ENCODE results near the gene GP1BA. TPM values are rescaled to one million over a fixed set of nuclear protein-coding genes. Genes with fewer than 3 reads are reported as not detected.
A peak's percentile ranks its signal among the peaks of the same experiment; 100 is the strongest.

The GP1BA gene
- total RNA-seq, 6 experiments from 2014 or later = 0.13 to 0.20 (median 0.15) TPM; not detected in 3

DNA sequence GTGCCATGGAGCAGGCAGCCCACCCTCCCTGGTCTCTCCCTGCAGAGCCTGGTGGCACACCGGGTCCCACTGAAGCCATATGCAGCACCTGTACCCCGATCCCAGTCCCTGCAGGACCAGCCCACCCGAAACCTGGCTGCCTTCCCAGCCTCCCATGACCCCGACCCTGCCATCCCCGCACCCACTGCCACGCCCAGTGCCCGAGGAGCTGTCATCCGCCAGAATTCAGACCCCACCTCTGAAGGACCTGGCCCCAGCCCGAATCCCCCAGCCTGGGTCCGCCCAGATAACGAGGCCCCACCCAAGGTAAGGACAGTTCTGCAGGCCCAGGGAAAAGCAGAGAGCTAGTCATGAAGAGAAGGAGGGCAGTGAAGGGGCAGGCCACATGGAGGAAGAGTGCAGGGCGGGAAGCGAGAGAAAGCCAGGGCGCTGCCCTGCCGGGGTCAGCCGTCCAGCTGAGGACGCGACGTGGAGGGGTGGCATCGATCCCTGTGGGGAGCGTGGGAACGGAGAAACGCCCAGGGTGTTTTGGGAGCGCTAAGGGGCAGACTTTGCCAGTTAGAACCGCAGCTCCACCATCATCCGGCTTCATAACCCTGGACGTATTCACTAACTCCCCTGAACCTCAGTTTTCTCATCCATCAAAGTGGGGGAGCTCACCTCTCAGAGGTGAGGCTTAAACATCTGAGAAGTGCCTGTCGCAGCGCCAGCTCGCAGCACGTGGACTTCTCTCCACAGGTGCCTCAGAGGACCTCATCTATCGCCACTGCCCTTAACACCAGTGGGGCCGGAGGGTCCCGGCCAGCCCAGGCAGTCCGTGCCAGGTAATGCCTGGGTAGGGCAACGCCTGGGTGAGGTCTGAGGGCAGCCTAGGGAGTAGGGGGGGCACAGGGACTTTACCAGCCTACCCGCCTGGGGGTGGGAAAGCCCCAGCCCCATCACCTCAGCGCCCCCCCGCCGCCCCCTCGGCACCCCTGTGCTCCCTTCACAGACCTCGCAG is 40.4 kb upstream of the GP1BA start:
- Histone ChIP-seq H3K4me1 (no peaks in the 10 kb centered on the region), H3K36me3 (peaks cover 0 to 62% (median 17%) of the 10 kb centered on the region in 4 donors), H3K27ac (no peak overlapping the region), H3K9me3 (no peaks in the 10 kb centered on the region), H3K4me3 (no peak overlapping the region), H3K27me3 (no peaks in the 10 kb centered on the region)
- intact Hi-C loops (cut with DNase I) = no loop called here
- ATAC-seq (no peak), DNase-seq (peak; percentile 40 to 54 (median 49))
- WGBS (ENCODE audit: insufficient coverage, low coverage, low lambda C conversion rate, missing lambda C conversion rate) = 85% methylated on average over 13 of the region's 42 CpGs
- TF ChIP-seq, protein P1, sequence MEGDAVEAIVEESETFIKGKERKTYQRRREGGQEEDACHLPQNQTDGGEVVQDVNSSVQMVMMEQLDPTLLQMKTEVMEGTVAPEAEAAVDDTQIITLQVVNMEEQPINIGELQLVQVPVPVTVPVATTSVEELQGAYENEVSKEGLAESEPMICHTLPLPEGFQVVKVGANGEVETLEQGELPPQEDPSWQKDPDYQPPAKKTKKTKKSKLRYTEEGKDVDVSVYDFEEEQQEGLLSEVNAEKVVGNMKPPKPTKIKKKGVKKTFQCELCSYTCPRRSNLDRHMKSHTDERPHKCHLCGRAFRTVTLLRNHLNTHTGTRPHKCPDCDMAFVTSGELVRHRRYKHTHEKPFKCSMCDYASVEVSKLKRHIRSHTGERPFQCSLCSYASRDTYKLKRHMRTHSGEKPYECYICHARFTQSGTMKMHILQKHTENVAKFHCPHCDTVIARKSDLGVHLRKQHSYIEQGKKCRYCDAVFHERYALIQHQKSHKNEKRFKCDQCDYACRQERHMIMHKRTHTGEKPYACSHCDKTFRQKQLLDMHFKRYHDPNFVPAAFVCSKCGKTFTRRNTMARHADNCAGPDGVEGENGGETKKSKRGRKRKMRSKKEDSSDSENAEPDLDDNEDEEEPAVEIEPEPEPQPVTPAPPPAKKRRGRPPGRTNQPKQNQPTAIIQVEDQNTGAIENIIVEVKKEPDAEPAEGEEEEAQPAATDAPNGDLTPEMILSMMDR (IDR thresholded peaks at IDR 0.05) = no peak
- no peak for TF ChIP-seq POLR2A (IDR thresholded peaks at IDR 0.05)

DNA sequence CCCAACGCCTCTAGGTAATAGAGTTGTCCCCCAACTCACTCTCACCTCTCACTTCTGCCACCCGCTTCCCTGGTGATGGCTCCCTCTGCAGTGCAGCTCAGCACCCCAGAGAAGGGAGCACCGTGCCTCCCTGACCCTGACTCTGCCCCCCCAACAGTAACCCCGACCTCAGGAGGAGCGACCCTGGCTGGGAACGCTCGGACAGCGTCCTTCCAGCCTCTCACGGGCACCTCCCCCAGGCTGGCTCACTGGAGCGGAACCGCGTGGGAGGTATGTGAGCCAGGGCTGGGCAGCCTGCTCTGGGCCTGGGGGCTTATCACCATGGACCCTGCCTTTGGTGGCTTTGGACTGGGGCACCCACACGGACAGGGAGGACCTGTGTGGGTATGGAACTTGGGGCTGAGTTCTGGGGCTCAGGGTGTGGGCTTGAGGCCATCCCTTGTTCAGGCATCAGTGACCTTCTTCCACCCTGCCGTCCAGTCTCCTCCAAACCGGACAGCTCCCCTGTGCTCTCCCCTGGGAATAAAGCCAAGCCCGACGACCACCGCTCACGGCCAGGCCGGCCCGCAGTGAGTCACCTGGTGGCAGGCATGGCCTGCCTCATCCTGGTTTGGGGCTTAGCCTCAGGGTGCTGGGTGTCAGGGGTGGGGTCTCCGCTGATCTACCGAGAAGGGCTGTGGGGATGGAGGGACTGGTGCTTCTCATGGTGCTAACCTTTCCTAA is 39.4 kb upstream of the GP1BA start:
- TF ChIP-seq POLR2A (IDR thresholded peaks at IDR 0.05) = no peak
- TF ChIP-seq, protein P1 (IDR thresholded peaks at IDR 0.05) = no peak
- intact Hi-C loops (cut with DNase I) = no loop called here
- ATAC-seq = no peak
- Histone ChIP-seq H3K36me3 (peaks cover 0 to 58% (median 14%) of the 10 kb centered on the region in 4 donors), H3K9me3 (no peaks in the 10 kb centered on the region), H3K4me1 (peaks cover 0 to 5% (median 0%) of the 10 kb centered on the region in 4 donors), H3K27ac (no peak overlapping the region), H3K4me3 (no peak overlapping the region), H3K27me3 (no peaks in the 10 kb centered on the region)
- whole genome bisulfite sequencing (ENCODE audit: insufficient coverage, low coverage, low lambda C conversion rate, missing lambda C conversion rate) = 94% methylated on average over 3 of the region's 23 CpGs
- peak in 1 of 3 donors; percentile 48 for DNase-seq

DNA sequence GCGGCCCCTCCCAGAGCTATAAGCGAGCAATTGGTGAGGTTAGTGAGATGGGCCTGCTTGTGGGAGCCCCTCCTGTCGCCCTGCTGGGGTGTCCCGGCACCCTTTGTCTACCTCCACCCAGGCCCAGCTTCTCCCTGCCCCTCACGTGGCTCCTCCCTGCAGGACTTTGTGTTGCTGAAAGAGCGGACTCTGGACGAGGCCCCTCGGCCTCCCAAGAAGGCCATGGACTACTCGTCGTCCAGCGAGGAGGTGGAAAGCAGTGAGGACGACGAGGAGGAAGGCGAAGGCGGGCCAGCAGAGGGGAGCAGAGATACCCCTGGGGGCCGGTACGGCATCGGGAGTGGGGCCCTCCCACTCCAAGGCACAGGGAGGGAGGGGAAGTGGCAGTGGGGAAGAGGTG is 38.8 kb upstream of the GP1BA start:
- TF ChIP-seq POLR2A (IDR thresholded peaks at IDR 0.05) = no peak
- TF ChIP-seq, protein P1 (IDR thresholded peaks at IDR 0.05) = no peak
- WGBS (ENCODE audit: insufficient coverage, low coverage, low lambda C conversion rate, missing lambda C conversion rate) = 83% methylated on average over 16 of the region's 18 CpGs
- Histone ChIP-seq H3K4me1 (peaks cover 0 to 9% (median 2%) of the 10 kb centered on the region in 4 donors), H3K4me3 (no peak overlapping the region), H3K9me3 (no peaks in the 10 kb centered on the region), H3K27me3 (no peaks in the 10 kb centered on the region), H3K36me3 (peaks cover 0 to 52% (median 13%) of the 10 kb centered on the region in 4 donors), H3K27ac (no peak overlapping the region)
- intact Hi-C loops (cut with DNase I) = no loop called here
- ATAC-seq (no peak), DNase-seq (no peak)

DNA sequence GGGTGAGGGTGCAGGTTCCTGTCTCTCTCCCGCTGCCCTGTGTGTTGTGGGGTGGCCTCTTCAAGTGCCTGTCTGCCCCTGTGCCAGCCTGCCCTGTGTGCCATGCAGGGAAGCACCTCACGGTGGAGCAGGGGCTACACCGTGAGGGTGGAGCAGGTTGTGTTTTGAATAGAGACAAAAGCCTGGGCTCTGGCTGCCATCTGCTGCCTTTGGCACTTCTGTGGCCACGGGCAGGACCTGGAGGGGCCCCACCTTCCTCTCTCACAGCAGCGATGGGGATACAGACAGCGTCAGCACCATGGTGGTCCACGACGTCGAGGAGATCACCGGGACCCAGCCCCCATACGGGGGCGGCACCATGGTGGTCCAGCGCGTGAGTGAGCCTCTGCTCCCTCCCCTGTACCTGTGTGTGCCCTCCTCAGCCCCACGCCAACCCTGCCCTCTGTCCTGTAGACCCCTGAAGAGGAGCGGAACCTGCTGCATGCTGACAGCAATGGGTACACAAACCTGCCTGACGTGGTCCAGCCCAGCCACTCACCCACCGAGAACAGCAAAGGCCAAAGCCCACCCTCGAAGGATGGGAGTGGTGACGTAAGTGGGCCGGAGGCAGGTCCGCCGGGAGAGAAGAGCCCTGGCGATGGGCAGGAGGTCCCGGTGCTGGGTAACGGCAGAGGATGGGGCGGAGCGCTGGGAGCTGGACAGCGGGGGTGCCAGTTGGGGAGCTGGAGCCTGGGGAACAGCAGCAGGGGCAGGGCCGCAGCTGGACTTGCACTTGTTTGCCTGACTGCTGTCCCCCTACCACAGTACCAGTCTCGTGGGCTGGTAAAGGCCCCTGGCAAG is 38.1 kb upstream of the GP1BA start:
- Histone ChIP-seq H3K9me3 (no peaks in the 10 kb centered on the region), H3K36me3 (peaks cover 0 to 51% (median 13%) of the 10 kb centered on the region in 4 donors), H3K4me1 (peaks cover 0 to 16% (median 5%) of the 10 kb centered on the region in 4 donors), H3K27me3 (no peaks in the 10 kb centered on the region), H3K4me3 (no peak overlapping the region), H3K27ac (no peak overlapping the region)
- TF ChIP-seq, protein P1 (IDR thresholded peaks at IDR 0.05) = no peak
- TF ChIP-seq POLR2A (IDR thresholded peaks at IDR 0.05) = no peak
- DNase-seq = peak in 1 of 3 donors; percentile 51
- WGBS (ENCODE audit: insufficient coverage, low coverage, low lambda C conversion rate, missing lambda C conversion rate) = 60% methylated on average over 4 of the region's 31 CpGs
- intact Hi-C loops (cut with DNase I) = no loop called here
- ATAC-seq = no peak
